HG02938 (cell line): ENCODE data around the gene NEDD4L.
"Not testable (repeated sequence)": the region's sequence is repeated elsewhere in the genome, so short reads cannot be mapped to it uniquely, and the experiment has no call there.

Experiments used
- ATAC-seq: cut with Tn5 transposase; IDR thresholded peaks from one replicate; pipeline ENCODE4 v1.9.1; 2021; ENCODE audit warnings: mild to moderate bottlenecking, moderate library complexity; ENCODE audit not compliant: unreplicated experiment

The NEDD4L gene

DNA sequence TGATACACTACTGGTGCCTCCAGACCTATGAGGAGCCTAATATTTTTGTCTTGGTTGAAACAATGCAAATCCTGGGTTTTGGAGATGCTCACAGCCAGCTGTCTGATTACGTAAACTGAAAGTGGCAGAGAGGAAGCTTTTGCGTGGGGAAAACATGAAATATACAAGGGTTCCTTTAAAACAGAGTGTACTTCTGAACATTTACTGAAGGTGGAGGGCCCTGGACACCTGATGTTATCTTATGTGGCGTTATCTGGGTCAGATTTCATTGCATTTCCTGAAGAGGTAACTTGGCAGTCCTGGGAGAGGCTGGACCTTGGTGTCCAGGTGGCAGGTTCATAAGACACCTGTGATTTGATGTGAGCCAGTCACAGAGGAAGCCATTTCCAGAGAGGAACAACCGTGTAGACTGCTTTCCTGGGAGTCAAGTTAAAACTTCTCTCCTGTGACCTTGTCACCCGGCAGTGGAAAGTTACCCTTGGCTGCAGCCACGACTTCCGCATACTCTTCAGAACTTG lies 105.0 kb downstream of the NEDD4L start:
- ATAC-seq: no peak

DNA sequence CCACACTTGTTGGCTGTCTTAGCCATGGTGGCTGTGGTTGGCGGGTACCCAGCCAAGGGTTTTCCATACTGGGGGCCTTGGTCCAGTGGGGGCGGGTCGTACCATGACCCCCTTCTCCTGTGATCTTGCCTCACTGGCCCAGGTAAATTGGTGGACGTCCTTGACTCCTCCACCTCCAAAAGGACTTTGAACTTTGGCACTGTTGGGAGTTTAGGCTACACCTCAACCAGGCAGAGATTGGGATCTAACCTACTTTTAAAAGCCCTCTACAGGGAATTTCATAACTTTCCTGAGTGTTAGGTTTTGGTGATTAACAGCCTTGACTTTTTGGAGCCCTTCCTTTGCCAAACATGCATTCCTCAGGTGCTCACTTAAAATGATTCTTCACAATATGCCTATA lies 106.7 kb downstream of the NEDD4L start:
- ATAC-seq: no peak

DNA sequence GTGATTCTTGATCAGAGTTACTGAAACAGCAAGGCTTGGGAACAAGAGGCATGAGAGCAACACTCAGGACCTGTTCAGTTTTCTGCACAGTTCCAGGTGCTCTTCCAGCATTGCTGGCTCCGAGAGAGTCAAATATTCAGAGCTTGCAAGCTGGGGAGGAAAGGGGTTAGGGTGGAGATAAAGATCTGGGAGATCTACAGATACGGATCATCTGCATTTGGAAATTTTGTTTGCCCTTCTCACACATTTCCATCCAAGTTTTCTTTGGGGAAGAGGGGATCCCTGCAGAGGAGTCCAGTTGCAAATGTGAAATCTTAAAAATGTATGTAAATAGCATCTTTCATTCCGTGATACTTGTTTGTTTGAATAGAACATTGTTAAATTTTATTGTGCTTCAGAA lies 108.2 kb downstream of the NEDD4L start:
- no peak for ATAC-seq

- no peak for ATAC-seq
These were observed 108.9 kb downstream of the NEDD4L start for GRCh38 chr18:58152891-58153290.

GRCh38 chr18:58156516-58156915 lies 112.5 kb downstream of the NEDD4L start:
- no peak for ATAC-seq

DNA sequence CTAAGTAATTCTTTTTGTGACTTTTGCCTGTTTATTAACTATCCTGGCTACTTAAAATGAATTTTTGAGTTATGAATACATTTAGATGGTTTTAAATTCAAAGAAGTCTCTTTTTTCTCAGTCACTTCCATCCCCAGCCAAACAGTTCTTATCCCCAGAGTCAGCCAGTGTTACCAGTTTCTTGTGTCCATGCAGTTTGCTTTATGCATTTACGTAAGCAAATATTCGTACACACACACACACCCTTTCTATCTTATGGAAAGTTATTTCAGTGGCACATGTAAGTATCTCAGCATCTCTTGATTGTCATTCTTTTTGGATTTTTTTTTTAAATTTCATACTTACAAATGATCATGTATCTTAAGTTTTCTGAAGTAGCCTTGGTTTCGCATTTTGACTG lies 113.2 kb downstream of the NEDD4L start:
- no peak for ATAC-seq

- ATAC-seq: no peak
These were observed 114.0 kb downstream of the NEDD4L start for GRCh38 chr18:58158008-58158407.

DNA sequence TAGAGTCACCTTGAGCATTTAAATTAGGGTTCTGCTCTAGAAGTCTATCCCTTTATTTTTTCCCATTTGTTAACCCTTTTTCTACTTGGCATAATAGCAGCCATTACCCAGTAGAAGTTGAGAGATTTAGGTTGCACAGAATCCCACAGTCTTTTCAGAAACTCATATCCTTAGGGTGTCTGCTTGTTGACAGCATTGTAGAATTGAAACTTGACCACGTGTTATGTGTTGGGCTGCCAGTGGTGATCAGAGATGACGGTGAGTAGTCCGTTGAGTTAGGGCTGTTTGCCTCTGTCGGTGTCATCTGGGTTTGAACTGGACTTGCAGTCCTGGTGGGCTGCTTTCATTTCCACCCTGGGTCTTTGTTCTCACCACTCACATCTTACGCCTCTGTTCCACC lies 114.4 kb downstream of the NEDD4L start:
- no peak for ATAC-seq

DNA sequence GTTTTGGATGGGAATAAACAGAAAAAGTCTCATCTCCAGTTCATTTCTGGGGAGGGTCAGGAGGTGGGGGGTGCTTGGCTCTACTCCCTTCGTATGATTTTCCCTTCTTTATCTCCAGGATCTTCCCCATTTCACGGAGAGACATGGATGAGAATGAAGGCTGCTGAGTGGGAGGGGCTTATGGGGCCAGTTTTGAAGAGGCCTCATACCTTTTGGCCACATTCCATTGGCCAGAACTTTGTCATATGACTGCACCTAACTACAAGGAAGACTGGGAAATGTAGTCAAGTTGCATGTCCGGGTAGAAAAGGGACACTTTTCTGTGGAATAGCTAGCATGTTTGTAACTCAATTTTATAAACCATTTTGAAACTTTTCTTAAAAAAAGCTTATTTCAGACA lies 117.6 kb downstream of the NEDD4L start:
- no peak for ATAC-seq

- no peak for ATAC-seq
These were observed 118.1 kb downstream of the NEDD4L start for GRCh38 chr18:58162127-58162526.

- no peak for ATAC-seq
These were observed 119.1 kb downstream of the NEDD4L start for GRCh38 chr18:58163004-58163590.

DNA sequence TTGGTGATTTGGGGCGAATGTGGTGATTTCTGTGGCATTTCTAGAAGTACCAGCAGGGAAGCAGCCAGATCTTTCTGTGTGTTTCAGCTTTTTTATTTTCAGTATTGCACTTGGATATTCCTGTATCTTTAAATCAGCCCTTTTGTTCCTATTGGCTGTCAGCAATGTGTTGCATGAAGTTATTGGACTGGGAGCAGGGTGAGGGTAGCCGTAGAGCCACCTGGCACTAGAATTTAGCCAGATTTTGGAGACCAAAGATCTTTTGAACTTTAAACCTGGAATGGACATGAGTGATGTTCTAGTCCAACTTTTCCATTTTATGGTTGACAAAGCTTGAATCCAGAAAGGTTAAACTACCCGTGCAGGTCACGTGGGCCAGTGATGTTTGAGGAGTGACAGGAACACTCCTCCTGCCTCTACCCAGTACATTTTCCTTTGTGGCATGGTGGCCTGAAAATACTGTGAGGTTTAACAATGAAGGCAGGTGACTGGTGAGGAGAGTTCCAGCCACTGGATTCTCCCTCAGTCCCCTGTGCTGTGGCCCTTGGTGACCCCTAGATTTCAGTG lies 122.3 kb downstream of the NEDD4L start:
- ATAC-seq: no peak

- no peak for ATAC-seq
These were observed 123.0 kb downstream of the NEDD4L start for GRCh38 chr18:58167073-58167472.

DNA sequence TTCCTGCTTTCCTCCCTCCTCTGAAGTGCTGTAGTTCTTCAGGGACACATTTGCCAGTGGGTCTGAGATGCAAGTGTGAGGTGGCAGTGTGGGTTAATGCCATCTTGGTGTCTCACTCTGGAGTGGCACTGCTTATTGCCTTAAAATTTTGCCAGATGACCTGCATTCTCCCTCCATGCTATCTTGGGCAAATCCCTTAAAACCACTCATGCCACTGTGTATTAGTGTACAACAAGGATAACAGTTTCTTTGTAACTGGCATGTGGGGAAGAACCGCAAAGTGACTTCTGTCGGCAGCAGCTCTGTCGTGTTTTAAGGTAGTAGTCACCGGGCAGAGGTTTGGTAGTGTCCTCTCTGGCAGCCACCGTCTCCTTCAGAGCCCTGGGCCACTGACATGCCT lies 124.2 kb downstream of the NEDD4L start:
- no peak for ATAC-seq

DNA sequence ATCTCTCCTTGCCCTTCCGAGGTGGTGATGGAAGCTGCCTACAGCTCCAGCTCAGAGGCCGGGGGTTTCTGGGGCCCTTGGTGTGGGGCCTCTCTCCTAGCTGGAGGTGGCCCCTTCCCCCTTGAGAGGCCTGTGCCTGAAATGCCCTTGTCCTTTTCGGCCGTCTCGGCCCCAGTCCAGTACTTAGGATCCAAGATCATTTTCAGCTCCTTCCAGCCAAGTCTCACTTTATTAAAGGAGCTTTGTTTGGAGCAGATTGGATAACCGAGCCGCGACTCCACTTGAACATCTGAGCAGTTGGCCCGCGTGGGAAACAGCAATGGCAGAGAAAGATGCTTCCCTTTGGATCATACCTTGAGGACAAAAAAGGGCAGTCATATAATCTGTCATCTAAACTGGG lies 125.0 kb downstream of the NEDD4L start:
- ATAC-seq: no peak

GRCh38 chr18:58169472-58169871 lies 125.4 kb downstream of the NEDD4L start:
- no peak for ATAC-seq

DNA sequence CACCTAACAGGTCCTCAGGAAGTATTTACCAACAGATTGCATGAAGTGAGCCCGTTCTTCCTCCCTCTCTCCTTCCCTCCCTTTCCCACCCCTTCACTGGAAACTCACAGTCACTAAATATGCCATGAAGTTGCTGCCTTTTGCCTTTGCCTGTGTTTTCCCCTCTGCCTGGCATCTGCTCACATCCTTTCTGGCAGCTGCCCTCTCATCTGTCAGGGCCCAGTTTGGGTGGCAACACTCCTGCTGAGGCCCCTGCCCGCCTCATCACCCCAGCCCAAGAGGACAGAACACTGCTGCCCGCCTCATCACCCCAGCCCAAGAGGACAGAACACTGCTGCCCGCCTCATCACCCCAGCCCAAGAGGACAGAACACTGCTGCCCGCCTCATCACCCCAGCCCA lies 126.0 kb downstream of the NEDD4L start:
- not testable (repeated sequence) for ATAC-seq

DNA sequence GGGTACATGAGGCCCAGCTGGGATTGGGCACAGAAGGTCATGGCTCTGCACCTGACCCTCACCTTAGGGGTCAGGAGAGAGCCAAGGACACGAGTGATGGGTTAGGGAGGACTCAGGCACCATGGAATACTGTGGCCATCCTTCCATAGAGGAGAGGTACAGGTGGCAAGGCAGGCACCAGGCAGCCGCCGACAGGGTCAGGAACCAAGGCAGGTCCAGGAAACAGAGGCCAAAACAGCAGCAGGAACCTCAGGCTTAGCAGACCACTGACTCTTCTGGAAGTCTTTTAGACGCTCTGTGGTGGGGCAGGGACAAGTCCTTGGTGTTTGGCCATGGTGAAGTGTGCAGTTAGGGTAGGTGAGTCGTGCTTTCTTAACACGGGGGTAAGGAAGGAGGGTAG lies 128.0 kb downstream of the NEDD4L start:
- no peak for ATAC-seq

DNA sequence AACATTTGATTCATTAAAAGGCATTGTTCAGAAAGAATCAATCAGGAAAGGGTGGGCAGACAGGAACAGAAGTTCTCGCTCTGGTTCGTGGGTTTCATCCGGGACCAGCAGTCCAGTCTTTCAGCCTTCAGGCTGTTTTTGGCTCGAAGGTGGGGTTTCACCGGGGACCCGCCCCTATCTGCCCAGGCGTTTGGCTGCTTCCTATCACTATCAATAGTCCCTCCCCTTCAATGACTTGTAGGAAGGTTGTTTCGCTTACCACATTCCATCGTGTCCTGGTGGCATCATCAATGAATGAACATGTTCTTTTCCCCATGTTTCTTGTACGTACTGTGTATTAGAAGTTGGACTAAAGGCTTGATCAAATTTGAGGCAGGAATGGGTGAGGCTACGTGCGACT lies 130.3 kb downstream of the NEDD4L start:
- no peak for ATAC-seq

DNA sequence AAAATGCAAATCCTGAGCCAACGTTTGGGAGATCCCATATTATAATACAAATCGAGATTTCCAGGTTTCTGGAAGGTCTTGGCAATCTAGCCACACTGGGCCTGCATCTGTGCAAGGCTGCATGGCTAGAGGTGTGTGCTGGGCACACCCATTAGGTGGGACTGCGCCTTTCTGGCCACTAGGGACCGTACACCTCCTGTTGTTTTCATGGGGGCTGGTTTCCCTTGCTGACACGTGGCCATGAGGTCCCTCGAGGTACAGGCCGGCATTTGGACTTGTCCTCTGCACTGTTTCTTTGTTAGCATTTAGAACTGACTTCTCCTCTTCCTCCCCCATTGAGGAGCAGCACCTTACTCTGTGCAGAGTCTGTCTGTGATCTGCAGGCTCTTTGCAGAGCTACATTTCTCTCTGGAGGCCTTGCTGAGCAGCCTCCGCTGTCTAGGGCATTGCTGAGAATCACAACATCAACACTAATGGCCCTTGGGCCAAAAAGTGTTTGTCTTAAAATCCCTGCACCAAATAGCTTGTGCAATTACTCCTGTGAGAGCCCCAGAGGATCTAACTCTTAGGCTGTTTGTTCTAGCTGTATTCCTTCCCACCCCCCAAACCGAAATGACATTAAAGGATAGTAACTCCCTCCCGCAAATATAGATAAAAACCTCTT lies 131.2 kb downstream of the NEDD4L start:
- no peak for ATAC-seq

DNA sequence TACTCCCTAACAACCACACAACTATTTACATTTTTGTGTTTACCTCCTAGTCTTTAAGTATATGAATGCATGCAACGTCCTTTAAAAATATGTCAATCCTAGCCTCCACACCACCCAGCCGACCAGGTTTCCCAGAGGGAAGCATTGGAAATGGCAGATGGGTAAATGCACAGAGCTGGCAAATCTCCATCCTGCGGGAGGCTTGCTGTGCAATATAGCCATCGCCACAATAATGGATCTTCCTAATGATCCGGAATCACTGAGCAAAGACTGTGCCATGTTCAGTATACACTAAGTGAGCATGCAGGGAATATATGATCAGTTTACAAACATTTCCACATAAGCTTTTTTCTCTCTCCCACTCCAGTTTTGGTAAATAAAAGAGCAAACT lies 131.8 kb downstream of the NEDD4L start:
- no peak for ATAC-seq

GRCh38 chr18:58177004-58177717 lies 133.1 kb downstream of the NEDD4L start:
- ATAC-seq: no peak
